ENCODE results near the gene ATG10. TPM values are rescaled to one million over a fixed set of nuclear protein-coding genes. Genes with fewer than 3 reads are reported as not detected.

The ATG10 gene
- total and polyA plus RNA-seq, 2 experiments from 2014 or later, result 12.5 to 17.7 TPM

DNA sequence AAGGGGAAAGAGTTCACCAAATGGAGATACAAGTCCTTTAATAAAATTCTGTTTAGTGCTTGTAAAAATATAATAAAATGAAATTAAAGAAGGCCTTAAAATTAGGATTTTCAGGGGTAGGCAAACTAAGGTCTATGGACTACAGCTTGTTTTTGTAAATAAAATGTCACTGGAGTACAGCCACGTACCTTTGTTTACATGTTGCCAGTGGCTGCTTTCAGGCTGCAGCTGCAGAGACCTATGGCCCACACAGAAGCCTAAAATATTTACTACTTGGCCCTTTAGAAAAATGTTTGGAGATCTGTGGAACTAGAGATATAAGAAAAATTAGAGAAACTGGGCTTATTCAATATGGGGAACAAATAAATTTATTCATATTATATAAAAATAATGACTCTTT lies 183.5 kb downstream of the ATG10 start:
- no peak for TF ChIP-seq POLR2AphosphoS5 (IDR thresholded peaks at IDR 0.05; ENCODE audit: low read depth)
- TF ChIP-seq, protein P1, sequence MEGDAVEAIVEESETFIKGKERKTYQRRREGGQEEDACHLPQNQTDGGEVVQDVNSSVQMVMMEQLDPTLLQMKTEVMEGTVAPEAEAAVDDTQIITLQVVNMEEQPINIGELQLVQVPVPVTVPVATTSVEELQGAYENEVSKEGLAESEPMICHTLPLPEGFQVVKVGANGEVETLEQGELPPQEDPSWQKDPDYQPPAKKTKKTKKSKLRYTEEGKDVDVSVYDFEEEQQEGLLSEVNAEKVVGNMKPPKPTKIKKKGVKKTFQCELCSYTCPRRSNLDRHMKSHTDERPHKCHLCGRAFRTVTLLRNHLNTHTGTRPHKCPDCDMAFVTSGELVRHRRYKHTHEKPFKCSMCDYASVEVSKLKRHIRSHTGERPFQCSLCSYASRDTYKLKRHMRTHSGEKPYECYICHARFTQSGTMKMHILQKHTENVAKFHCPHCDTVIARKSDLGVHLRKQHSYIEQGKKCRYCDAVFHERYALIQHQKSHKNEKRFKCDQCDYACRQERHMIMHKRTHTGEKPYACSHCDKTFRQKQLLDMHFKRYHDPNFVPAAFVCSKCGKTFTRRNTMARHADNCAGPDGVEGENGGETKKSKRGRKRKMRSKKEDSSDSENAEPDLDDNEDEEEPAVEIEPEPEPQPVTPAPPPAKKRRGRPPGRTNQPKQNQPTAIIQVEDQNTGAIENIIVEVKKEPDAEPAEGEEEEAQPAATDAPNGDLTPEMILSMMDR (conservative IDR thresholded peaks at IDR 0.05; ENCODE audit: low read depth in 2 of 2), result no peak
- TF ChIP-seq, protein P2, sequence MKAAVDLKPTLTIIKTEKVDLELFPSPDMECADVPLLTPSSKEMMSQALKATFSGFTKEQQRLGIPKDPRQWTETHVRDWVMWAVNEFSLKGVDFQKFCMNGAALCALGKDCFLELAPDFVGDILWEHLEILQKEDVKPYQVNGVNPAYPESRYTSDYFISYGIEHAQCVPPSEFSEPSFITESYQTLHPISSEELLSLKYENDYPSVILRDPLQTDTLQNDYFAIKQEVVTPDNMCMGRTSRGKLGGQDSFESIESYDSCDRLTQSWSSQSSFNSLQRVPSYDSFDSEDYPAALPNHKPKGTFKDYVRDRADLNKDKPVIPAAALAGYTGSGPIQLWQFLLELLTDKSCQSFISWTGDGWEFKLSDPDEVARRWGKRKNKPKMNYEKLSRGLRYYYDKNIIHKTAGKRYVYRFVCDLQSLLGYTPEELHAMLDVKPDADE (IDR thresholded peaks at IDR 0.05), result no peak
- no peak for TF ChIP-seq JUNB (IDR thresholded peaks at IDR 0.05; ENCODE audit: unreplicated experiment)
- TF ChIP-seq, protein P3, sequence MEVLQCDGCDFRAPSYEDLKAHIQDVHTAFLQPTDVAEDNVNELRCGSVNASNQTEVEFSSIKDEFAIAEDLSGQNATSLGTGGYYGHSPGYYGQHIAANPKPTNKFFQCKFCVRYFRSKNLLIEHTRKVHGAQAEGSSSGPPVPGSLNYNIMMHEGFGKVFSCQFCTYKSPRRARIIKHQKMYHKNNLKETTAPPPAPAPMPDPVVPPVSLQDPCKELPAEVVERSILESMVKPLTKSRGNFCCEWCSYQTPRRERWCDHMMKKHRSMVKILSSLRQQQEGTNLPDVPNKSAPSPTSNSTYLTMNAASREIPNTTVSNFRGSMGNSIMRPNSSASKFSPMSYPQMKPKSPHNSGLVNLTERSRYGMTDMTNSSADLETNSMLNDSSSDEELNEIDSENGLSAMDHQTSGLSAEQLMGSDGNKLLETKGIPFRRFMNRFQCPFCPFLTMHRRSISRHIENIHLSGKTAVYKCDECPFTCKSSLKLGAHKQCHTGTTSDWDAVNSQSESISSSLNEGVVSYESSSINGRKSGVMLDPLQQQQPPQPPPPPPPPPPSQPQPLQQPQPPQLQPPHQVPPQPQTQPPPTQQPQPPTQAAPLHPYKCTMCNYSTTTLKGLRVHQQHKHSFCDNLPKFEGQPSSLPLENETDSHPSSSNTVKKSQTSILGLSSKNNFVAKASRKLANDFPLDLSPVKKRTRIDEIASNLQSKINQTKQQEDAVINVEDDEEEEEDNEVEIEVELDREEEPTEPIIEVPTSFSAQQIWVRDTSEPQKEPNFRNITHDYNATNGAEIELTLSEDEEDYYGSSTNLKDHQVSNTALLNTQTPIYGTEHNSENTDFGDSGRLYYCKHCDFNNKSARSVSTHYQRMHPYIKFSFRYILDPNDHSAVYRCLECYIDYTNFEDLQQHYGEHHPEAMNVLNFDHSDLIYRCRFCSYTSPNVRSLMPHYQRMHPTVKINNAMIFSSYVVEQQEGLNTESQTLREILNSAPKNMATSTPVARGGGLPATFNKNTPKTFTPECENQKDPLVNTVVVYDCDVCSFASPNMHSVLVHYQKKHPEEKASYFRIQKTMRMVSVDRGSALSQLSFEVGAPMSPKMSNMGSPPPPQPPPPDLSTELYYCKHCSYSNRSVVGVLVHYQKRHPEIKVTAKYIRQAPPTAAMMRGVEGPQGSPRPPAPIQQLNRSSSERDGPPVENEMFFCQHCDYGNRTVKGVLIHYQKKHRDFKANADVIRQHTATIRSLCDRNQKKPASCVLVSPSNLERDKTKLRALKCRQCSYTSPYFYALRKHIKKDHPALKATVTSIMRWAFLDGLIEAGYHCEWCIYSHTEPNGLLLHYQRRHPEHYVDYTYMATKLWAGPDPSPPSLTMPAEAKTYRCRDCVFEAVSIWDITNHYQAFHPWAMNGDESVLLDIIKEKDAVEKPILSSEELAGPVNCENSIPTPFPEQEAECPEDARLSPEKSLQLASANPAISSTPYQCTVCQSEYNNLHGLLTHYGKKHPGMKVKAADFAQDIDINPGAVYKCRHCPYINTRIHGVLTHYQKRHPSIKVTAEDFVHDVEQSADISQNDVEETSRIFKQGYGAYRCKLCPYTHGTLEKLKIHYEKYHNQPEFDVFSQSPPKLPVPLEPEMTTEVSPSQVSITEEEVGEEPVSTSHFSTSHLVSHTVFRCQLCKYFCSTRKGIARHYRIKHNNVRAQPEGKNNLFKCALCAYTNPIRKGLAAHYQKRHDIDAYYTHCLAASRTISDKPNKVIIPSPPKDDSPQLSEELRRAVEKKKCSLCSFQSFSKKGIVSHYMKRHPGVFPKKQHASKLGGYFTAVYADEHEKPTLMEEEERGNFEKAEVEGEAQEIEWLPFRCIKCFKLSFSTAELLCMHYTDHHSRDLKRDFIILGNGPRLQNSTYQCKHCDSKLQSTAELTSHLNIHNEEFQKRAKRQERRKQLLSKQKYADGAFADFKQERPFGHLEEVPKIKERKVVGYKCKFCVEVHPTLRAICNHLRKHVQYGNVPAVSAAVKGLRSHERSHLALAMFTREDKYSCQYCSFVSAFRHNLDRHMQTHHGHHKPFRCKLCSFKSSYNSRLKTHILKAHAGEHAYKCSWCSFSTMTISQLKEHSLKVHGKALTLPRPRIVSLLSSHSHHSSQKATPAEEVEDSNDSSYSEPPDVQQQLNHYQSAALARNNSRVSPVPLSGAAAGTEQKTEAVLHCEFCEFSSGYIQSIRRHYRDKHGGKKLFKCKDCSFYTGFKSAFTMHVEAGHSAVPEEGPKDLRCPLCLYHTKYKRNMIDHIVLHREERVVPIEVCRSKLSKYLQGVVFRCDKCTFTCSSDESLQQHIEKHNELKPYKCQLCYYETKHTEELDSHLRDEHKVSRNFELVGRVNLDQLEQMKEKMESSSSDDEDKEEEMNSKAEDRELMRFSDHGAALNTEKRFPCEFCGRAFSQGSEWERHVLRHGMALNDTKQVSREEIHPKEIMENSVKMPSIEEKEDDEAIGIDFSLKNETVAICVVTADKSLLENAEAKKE (CRISPR knock-in tag; IDR thresholded peaks at IDR 0.05), result no peak
- TF ChIP-seq ZNF331 (CRISPR knock-in tag; IDR thresholded peaks at IDR 0.05; ENCODE audit: low read depth), result no peak
- no peak for TF ChIP-seq CREB1 (CRISPR knock-in tag; IDR thresholded peaks at IDR 0.05; ENCODE audit: low read depth)
- no peak for TF ChIP-seq NANOG (IDR thresholded peaks at IDR 0.05; ENCODE audit: borderline replicate concordance)
- TF ChIP-seq REST (IDR thresholded peaks at IDR 0.05; ENCODE audit: unreplicated experiment), result no peak
- no peak for TF ChIP-seq ZNF114 (CRISPR knock-in tag; IDR thresholded peaks at IDR 0.05)
- TF ChIP-seq STAT1 (IDR thresholded peaks at IDR 0.05; ENCODE audit: unreplicated experiment), result no peak
- no peak for TF ChIP-seq EZH2 (IDR thresholded peaks at IDR 0.05; ENCODE audit: low read depth, unreplicated experiment)
- no peak for TF ChIP-seq EZH2phosphoT487 (IDR thresholded peaks at IDR 0.05; ENCODE audit: unreplicated experiment)
- H3K36me3 Mint-ChIP-seq (ENCODE audit: low read depth), result no peaks in the 10 kb centered on the region
- peaks cover 25% of the 10 kb centered on the region for H3K4me1 Mint-ChIP-seq
- no peak overlapping the region for H3K4me2 ChIP-seq
- no peak overlapping the region for H3K4me3 ChIP-seq
- H3K27me3 Mint-ChIP-seq (ENCODE audit: insufficient read depth, low read depth, poor library complexity), result peaks cover 1% of the 10 kb centered on the region
- H3K27ac Mint-ChIP-seq, result 0 out of 2 replicates have a peak overlapping the region, but pooled peaks have one; percentile 86
- H3K4me1 ChIP-seq (ENCODE audit: insufficient read depth), result peaks cover 7% of the 10 kb centered on the region; the same call in 1 of the 2 replicates
- no peak overlapping the region for H2AFZ ChIP-seq
- H3F3A ChIP-seq (replicated peaks; ENCODE audit: low read depth), result no peaks in the 10 kb centered on the region
- H3K36me3 ChIP-seq (ENCODE audit: insufficient read depth), result no peaks in the 10 kb centered on the region
- DNase-seq (ENCODE audit: low spot score) (no peak), ATAC-seq (no peak)
- no peaks in the 10 kb centered on the region for H4K20me1 ChIP-seq (replicated peaks; ENCODE audit: insufficient read depth)
- H3K79me2 ChIP-seq (replicated peaks; ENCODE audit: insufficient read depth), result no peaks in the 10 kb centered on the region
- no peaks in the 10 kb centered on the region for H3K27me3 ChIP-seq (ENCODE audit: insufficient read depth)
- no peaks in the 10 kb centered on the region for H3K9me2 ChIP-seq (ENCODE audit: insufficient read depth)
- no peak overlapping the region for H3K27ac ChIP-seq (ENCODE audit: low read depth)
- H3K4me3 Mint-ChIP-seq, result no peak overlapping the region
- no peaks in the 10 kb centered on the region for H3K9me3 Mint-ChIP-seq
